Fibroblast of mammary gland (primary cell): ENCODE data around the gene PGLYRP2.

Source experiments
- DNase-seq: peaks from one replicate; pipeline ENCODE4 v3.0.0-alpha.2; 2010; ENCODE audit warnings: low read depth
- H3K4me3 ChIP-seq: 2 replicates; pipeline ENCODE4 v1.5.1; 2011; ENCODE audit warnings: low read depth, mild to moderate bottlenecking, low read length, moderate library complexity; ENCODE audit not compliant: control insufficient read depth
- CTCF ChIP-seq: conservative IDR thresholded peaks from 2 replicates; pipeline ENCODE4 v1.5.1; 2011; ENCODE audit warnings: low read depth, low read length, inconsistent platforms; ENCODE audit not compliant: control insufficient read depth, insufficient read depth

Gene PGLYRP2

DNA sequence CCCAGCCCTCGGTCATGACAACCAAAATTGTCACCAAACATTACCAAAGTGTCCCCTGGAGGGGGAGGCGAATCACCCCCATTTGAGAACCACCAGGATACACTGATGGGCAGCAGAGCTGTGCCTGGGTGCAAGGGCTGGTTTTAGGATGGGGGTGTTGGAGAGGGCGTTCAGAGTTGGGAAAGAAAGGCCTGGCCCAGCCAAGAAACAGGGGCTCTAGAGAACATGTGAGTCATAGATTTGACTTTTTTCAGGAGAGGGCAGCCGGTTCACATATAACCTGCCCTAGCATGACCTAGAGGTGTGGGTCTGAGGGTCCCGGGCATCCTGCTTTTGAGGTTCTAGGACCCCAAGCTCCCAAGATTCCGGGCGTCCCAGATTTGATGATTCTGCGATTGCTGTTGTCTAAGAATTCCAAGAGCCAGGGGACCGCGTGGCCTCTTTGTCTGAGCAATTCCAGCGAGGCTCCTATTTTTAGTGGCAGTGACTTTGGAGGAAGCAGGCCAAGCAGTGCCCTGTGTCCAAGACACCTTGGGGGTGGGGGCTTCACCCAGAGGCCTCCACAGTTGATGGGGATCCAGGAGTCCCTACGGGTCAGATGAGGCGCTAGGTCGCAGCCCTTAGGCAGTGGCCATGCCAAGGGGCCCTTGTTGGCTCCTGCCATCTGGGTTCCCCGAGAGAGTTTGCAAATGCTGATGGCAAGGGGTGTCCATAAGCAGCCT, 34.6 kb downstream of the PGLYRP2 start:
- DNase-seq, result no peak
- TF ChIP-seq CTCF, result no peak
- H3K4me3 ChIP-seq, result no peak overlapping the region

- no peak for TF ChIP-seq CTCF
- no peak overlapping the region for H3K4me3 ChIP-seq
- no peak for DNase-seq
Observed at GRCh38 chr19:15443838-15444237, 35.5 kb downstream of the PGLYRP2 start.

DNA sequence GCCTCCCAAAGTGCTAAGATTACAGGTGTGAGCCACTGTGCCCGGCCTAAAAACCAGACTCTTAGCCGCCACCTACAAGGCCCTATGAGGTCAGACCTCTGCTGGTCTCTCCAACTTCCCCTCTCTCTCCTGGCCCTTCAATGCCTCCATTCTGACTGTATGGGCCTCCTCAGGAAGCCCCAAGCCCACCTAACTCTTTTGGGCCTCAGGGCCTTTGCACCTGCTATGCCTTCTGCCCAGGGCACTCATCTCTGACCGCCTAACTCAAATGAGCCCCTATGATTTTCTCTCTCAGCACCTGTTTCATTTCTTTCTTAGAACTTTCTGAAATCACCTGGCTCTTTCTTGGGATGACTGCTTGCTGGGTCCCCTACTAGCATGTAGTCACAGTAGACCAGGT, 36.0 kb downstream of the PGLYRP2 start:
- no peak overlapping the region for H3K4me3 ChIP-seq
- DNase-seq, result no peak

DNA sequence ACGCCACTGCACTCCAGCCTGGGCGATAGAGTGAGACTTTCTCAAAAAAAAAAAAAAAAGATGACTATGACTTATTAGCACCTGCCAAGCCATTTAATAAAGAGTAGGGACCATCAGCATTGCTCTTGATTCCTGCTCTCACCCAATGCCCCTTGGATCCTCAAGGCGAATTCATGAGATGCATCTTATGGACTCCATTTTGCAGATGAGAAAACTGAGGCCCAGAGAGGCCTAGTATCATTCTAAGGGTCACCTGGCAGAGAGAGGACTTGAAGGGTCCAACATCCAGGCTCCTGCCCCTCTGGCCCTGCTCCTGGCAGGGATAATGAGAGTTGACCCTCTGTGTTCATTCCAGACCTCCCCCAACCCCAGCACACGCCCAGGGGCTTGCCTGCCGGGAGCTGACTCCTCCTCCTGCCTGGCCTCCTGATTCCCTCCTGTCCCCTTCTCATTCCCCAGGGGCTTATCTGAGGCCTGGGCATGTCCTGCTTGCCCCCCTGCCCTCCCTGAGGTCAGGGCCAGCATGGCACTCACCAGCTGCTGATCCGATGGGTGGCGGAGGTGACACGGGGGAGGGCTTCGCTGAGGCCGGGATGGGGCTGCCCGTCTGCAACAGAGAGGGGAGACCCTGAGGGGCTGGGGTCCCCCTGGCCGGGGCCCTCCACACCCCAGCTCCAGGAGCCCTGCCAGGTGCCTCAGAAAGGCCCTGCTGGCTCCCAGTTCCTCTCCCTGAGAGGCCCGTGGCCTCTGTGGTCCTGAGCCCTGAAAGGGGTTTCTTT, 37.0 kb downstream of the PGLYRP2 start:
- TF ChIP-seq CTCF, result no peak
- H3K4me3 ChIP-seq, result no peak overlapping the region
- DNase-seq, result no peak

More for the DNA sequence above, 36.0 kb downstream of the PGLYRP2 start:
- no peak for TF ChIP-seq CTCF

GRCh38 chr19:15441317-15441716, 38.0 kb downstream of the PGLYRP2 start:
- DNase-seq, result no peak
- no peak overlapping the region for H3K4me3 ChIP-seq

GRCh38 chr19:15439821-15440641, 39.3 kb downstream of the PGLYRP2 start:
- H3K4me3 ChIP-seq, result no peak overlapping the region
- TF ChIP-seq CTCF, result no peak
- DNase-seq, result no peak

More at GRCh38 chr19:15441317-15441716, 38.0 kb downstream of the PGLYRP2 start:
- TF ChIP-seq CTCF, result no peak
